GM06990 (cell line): Measurements from ENCODE around the gene FBF1.

Experiments
- DNase-seq: peaks from one replicate; pipeline ENCODE4 v3.0.0-alpha.2; 2011; ENCODE audit not compliant: insufficient read length; ENCODE audit errors: extremely low read depth
- H3K27me3 ChIP-seq: replicated peaks from 2 replicates; pipeline ENCODE4 v1.6.0; 2011; ENCODE audit warnings: low read length; ENCODE audit not compliant: control insufficient read depth, insufficient read depth
- H3K36me3 ChIP-seq: 2 replicates; pipeline ENCODE4 v1.5.1; 2011; ENCODE audit warnings: low read length; ENCODE audit not compliant: control insufficient read depth, insufficient read depth
- H3K4me3 ChIP-seq: replicated peaks from 2 replicates; pipeline ENCODE4 v1.5.1; 2011; ENCODE audit warnings: low read depth, mild to moderate bottlenecking, control low read depth, low read length
- CTCF ChIP-seq: IDR thresholded peaks from 2 replicates; pipeline ENCODE4 v1.5.1; 2011; ENCODE audit warnings: low read length, control low read depth, mild to moderate bottlenecking, inconsistent platforms; ENCODE audit not compliant: insufficient read depth, poor library complexity, severe bottlenecking

Gene FBF1

GRCh38 chr17:75893305-75894048 is 47.4 kb downstream of the FBF1 start:
- TF ChIP-seq CTCF = no peak
- peaks cover 11% of the 10 kb centered on the region for H3K36me3 ChIP-seq
- no peaks in the 10 kb centered on the region for H3K27me3 ChIP-seq
- H3K4me3 ChIP-seq = no peak overlapping the region
- DNase-seq = no peak

- no peak for DNase-seq
- H3K4me3 ChIP-seq = no peak overlapping the region
- TF ChIP-seq CTCF = no peak
- H3K27me3 ChIP-seq = no peaks in the 10 kb centered on the region
- peaks cover 11% of the 10 kb centered on the region for H3K36me3 ChIP-seq
These were observed 48.2 kb downstream of the FBF1 start for GRCh38 chr17:75892556-75893224.

- no peak overlapping the region for H3K4me3 ChIP-seq
- H3K36me3 ChIP-seq = peaks cover 11% of the 10 kb centered on the region
- TF ChIP-seq CTCF = no peak
- DNase-seq = no peak
- H3K27me3 ChIP-seq = no peaks in the 10 kb centered on the region
These were observed 49.0 kb downstream of the FBF1 start for GRCh38 chr17:75891605-75892555.

- H3K4me3 ChIP-seq = no peak overlapping the region
- no peak for TF ChIP-seq CTCF
- peaks cover 11% of the 10 kb centered on the region for H3K36me3 ChIP-seq
These were observed 49.7 kb downstream of the FBF1 start for GRCh38 chr17:75891022-75891604.

GRCh38 chr17:75889454-75889853 is 51.4 kb downstream of the FBF1 start:
- DNase-seq = no peak
- Histone ChIP-seq H3K4me3 (no peak overlapping the region), H3K36me3 (peaks cover 11% of the 10 kb centered on the region), H3K27me3 (no peaks in the 10 kb centered on the region)
- no peak for TF ChIP-seq CTCF

More at GRCh38 chr17:75891022-75891604, 49.7 kb downstream of the FBF1 start:
- no peak for DNase-seq
- H3K27me3 ChIP-seq = no peaks in the 10 kb centered on the region
